Measurements from ENCODE around the gene ZNF235.
A peak's percentile ranks its signal among the peaks of the same experiment; 100 is the strongest.
"Not testable (repeated sequence)": the region's sequence is repeated elsewhere in the genome, so short reads cannot be mapped to it uniquely, and the experiment has no call there.

ZNF235 gene

GRCh38 chr19:44304659-44305193, at the start of gene ZNF235:
TSS of gene ZNF235 (minus strand) at chr19:44305025. CDS start at chr19:44303404, 1,621 bp downstream.
- peak; percentile 97 for DNase-seq (ENCODE audit: low spot score)

- DNase-seq (ENCODE audit: low spot score): no peak
Observed at GRCh38 chr19:44346556-44346955, 41.7 kb upstream of the ZNF235 start.

- DNase-seq (ENCODE audit: low spot score): no peak
Observed at GRCh38 chr19:44345959-44346358, 41.1 kb upstream of the ZNF235 start.

GRCh38 chr19:44344255-44344654, 39.4 kb upstream of the ZNF235 start:
- DNase-seq (ENCODE audit: low spot score): no peak

GRCh38 chr19:44341794-44342193, 37.0 kb upstream of the ZNF235 start:
- DNase-seq (ENCODE audit: low spot score): no peak

- not testable (repeated sequence) for DNase-seq (ENCODE audit: low spot score)
Observed at GRCh38 chr19:44334639-44335038, 29.8 kb upstream of the ZNF235 start.

- no peak for DNase-seq (ENCODE audit: low spot score)
Observed at GRCh38 chr19:44332145-44332544, 27.3 kb upstream of the ZNF235 start.

GRCh38 chr19:44315883-44316282, 11.1 kb upstream of the ZNF235 start:
- no peak for DNase-seq (ENCODE audit: low spot score)

GRCh38 chr19:44313231-44313630, 8.4 kb upstream of the ZNF235 start:
- DNase-seq (ENCODE audit: low spot score): peak; percentile 2

GRCh38 chr19:44308011-44308410, 3.2 kb upstream of the ZNF235 start:
- no peak for DNase-seq (ENCODE audit: low spot score)

- DNase-seq (ENCODE audit: low spot score): no peak
Observed at GRCh38 chr19:44306283-44306682, 1.5 kb upstream of the ZNF235 start.

GRCh38 chr19:44305457-44305856, 632 bp upstream of the ZNF235 start:
- no peak for DNase-seq (ENCODE audit: low spot score)

GRCh38 chr19:44303976-44304568, 753 bp downstream of the ZNF235 start:
- DNase-seq (ENCODE audit: low spot score): peak; percentile 33

GRCh38 chr19:44303320-44303719, 1.5 kb downstream of the ZNF235 start:
- peak; percentile 13 for DNase-seq (ENCODE audit: low spot score)

GRCh38 chr19:44284968-44285367, 19.9 kb downstream of the ZNF235 start:
- no peak for DNase-seq (ENCODE audit: low spot score)

- no peak for DNase-seq (ENCODE audit: low spot score)
Observed at GRCh38 chr19:44282846-44283245, 22.0 kb downstream of the ZNF235 start.

- no peak for DNase-seq (ENCODE audit: low spot score)
Observed at GRCh38 chr19:44280916-44281315, 23.9 kb downstream of the ZNF235 start.

GRCh38 chr19:44278181-44278690, 26.6 kb downstream of the ZNF235 start:
- DNase-seq (ENCODE audit: low spot score): no peak

GRCh38 chr19:44277331-44277730, 27.5 kb downstream of the ZNF235 start:
- DNase-seq (ENCODE audit: low spot score): no peak

- no peak for DNase-seq (ENCODE audit: low spot score)
Observed at GRCh38 chr19:44260695-44261446, 44.0 kb downstream of the ZNF235 start.

GRCh38 chr19:44260343-44260681, 44.5 kb downstream of the ZNF235 start:
- no peak for DNase-seq (ENCODE audit: low spot score)

GRCh38 chr19:44258835-44259413, 45.9 kb downstream of the ZNF235 start:
- DNase-seq (ENCODE audit: low spot score): no peak

GRCh38 chr19:44258136-44258535, 46.7 kb downstream of the ZNF235 start:
- DNase-seq (ENCODE audit: low spot score): no peak
